GM12873 (cell line): ENCODE measurements around the gene SMU1.

Experiments
- TF ChIP-seq, protein P1 (sequence below): IDR thresholded peaks from 2 replicates; pipeline ENCODE4 v1.5.1; 2012; ENCODE audit warnings: low read depth, mild to moderate bottlenecking, moderate library complexity, low read length, control low read depth; ENCODE audit not compliant: insufficient read depth; ENCODE audit errors: missing control alignments

Gene SMU1

DNA sequence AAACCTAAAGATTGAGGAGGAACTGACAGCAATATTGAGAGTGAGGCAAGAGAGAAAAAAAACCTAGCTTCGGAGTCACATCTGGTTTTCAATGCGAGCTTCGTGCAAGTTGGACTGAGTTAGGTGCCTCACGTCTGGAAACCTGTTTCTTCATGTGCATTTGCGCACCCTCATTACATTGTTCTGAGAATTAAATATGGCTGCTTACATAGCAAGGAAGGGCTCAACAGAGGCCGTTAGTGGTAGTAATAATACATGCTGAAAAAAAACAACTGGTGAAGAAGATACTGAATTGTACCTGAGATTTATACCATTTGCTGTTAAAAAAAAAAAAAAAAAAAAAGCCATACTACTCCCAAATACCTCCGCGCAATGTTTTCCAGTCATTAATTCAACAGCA is 32.8 kb downstream of the SMU1 start:
- TF ChIP-seq, protein P1, sequence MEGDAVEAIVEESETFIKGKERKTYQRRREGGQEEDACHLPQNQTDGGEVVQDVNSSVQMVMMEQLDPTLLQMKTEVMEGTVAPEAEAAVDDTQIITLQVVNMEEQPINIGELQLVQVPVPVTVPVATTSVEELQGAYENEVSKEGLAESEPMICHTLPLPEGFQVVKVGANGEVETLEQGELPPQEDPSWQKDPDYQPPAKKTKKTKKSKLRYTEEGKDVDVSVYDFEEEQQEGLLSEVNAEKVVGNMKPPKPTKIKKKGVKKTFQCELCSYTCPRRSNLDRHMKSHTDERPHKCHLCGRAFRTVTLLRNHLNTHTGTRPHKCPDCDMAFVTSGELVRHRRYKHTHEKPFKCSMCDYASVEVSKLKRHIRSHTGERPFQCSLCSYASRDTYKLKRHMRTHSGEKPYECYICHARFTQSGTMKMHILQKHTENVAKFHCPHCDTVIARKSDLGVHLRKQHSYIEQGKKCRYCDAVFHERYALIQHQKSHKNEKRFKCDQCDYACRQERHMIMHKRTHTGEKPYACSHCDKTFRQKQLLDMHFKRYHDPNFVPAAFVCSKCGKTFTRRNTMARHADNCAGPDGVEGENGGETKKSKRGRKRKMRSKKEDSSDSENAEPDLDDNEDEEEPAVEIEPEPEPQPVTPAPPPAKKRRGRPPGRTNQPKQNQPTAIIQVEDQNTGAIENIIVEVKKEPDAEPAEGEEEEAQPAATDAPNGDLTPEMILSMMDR: no peak

DNA sequence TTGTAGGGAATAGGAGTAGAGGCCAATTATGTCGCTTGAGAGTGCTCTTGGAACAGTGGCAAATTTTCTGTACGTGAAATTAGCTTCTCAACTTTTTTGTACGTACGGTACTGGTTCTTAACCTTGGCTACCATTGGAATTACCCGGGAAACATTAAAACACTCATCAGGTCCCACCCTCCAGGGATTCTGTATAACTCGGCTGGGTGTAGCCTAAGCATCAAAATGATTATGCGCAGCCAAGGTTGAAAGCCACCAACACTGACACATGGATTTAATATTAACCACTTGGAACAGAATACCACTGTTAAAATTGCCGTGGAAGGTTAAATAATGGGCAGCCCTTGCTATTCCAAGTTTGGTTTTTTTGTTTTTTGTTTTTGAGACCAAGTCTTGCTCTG is 34.0 kb downstream of the SMU1 start:
- TF ChIP-seq, protein P1: no peak

DNA sequence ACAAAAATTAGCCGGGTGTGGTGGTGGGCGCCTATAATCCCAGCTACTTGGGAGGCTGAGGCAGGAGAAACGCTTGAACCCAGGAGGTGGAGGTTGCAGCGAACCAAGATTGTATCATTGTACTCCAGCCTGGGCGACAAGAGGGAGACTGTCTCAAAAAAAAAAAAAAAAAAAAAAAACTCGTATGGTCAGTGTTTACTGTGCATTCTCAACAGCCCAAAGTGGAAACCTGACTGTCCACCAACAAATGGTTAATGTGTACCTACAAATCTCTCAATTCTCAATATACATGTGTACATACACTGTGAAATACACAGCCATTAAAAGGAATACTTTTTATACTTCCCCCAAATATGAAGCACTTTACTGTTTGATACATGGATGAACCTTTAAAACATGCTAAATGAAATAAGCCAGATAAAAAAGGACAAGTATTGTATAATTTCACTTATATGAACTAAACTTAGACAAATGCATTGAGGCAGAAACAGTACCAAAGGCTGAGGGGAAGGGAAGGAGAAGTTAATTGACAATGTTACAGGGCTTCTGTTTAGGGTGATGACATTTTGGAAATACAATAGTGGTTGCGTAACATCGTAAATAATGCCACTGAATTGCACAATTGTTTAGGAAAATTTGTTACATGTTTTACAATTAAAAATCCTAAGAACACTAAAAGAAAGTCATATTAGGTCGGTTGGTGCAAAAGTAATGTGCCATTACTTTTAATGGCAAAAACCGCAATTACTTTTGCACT is 34.9 kb downstream of the SMU1 start:
- TF ChIP-seq, protein P1: no peak

DNA sequence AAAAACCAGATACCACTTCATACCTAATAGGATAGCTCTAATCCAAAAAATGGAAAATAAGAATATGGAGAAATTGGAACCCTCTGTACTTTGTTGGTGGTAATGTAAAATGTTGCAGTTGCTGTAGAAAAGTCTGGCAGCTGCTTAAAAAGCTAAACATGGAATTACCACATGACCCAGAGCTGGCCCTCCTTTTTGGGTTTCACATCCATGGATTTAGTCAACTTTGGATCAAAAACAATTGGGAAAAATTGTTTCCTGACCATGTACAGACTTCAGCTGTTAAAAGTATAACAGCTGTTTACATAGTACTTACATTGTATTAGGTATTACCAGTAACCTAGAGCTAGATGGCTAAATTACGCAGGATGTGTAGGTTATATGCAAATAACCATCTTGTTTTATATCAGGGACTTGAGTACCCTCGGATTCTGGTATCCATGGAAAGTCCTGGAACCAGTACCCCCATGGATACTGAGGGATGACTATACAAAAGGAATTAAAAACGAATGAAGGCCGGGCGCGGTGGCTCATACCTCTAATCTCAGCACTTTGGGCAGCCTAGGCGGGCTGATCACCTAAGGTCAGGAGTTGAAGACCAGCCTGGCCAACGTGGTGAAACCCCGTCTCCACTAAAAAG is 35.6 kb downstream of the SMU1 start:
- TF ChIP-seq, protein P1: no peak

DNA sequence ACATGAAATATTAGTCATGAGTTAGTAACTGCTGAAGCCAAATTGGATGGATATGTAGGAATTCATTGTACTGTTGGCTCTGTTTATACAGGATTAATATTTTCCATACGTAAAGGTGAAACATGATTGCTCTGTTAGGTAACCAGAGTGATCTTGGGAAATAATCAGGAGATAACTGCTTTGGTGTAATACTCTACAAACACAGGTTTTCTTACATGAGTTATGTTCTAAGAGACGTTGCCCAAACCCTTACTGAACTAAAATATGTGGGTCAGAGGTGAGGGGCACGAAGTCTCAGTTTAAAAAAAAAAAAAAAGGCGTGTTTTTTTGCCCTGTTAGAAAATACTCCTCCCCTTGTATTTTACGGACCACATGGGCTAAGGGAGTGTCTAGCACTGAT is 43.6 kb downstream of the SMU1 start:
- TF ChIP-seq, protein P1: no peak

DNA sequence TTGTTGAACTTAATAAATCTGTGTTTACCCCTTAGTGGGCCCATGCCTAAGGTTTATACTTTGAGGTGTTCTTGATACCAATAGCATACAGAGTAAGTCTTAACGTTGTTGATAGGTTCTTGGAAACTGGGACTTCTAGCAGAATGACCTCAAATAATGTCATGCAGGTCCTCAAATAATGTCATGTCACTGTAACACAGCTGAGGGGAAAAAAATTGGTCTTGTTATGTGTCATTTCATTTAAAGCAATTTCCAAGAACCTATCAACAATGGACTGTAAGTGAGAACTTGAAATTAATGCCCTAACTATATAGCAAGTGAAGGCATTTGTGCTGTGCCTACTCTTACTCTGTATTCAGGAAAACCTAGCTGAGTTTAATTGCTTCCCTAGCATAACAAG is 44.2 kb downstream of the SMU1 start:
- TF ChIP-seq, protein P1: no peak

DNA sequence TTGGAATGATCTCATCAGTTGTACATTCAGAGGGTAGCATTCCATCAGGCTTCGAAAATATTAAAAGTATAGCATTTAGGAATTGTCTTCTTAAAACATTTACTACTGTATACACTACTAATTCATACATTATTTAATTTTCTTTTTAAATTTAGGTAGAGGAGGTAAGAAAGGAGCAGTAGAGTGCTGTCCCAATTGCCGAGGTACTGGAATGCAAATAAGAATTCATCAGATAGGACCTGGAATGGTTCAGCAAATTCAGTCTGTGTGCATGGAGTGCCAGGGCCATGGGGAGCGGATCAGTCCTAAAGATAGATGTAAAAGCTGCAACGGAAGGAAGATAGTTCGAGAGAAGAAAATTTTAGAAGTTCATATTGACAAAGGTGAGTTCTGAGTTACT is 46.2 kb downstream of the SMU1 start:
- TF ChIP-seq, protein P1: no peak
